Gastrocnemius medialis (tissue), 4 donors: Measurements from ENCODE around the gene TH.

Experiments
- POLR2A ChIP-seq, 2 donors: fragments of 450-650 bp; IDR thresholded peaks; one replicate each; pipeline ENCODE4 v1.6.1; 2017; ENCODE audit warnings: antibody characterized with exemption in 2 of 2, mild to moderate bottlenecking in 2 of 2, moderate library complexity in 2 of 2
- TF ChIP-seq, protein P1 (sequence below), 5 experiments: fragments of 450-650 bp in 3 of 5; fragments of 200-600 bp in 2 of 5; sonication (generic) in 2 of 5; IDR thresholded peaks in 4 of 5; conservative IDR thresholded peaks in 1 of 5; 1 replicate in 4 of 5; 2 replicates in 1 of 5; pipeline ENCODE4 v1.5.1; 2016 to 2019; ENCODE audit warnings: antibody characterized with exemption in 5 of 5, mild to moderate bottlenecking in 3 of 5, moderate library complexity in 3 of 5

DNA sequence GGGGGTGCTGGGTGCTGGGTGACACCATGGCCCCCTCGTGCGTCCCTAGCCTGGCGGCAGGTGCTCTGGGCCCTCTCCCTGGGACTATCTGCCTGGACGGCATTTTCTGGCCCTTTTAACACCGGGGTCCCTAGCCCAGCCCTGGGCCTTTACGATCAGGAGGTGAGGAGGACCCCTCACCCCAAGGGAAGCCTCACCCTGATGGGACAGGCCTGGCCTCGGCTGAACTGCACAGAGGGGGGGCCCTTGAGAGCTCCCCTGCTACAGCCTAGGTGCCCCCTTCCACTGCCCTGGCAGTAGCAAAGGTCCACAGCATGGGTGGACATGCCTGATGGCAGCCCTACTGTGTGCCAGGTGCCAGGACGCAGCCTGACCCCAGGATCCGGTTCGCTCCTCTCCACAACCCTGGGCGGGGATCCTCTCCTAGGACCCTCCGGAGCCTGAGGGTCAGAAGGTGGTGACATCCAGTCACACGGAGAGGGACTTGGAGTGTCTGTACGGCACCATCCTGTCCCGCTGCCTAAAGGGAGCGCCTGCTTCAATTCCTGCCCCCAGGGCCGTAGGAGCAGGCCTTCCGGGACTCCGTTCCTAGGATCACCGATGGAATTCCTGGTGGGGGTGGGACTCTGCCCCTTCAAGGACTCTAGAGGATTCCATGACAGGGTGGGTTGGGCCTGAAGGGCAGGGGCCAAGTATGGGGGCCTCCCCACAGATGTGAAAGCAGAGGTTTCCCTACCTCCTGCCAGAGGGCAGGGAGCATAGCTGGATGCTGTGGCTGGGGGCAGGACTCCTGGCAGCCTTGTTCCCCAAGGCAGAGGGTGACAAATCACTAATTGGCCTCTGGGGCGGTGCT, 33.0 kb upstream of the TH start:
- TF ChIP-seq, protein P1, sequence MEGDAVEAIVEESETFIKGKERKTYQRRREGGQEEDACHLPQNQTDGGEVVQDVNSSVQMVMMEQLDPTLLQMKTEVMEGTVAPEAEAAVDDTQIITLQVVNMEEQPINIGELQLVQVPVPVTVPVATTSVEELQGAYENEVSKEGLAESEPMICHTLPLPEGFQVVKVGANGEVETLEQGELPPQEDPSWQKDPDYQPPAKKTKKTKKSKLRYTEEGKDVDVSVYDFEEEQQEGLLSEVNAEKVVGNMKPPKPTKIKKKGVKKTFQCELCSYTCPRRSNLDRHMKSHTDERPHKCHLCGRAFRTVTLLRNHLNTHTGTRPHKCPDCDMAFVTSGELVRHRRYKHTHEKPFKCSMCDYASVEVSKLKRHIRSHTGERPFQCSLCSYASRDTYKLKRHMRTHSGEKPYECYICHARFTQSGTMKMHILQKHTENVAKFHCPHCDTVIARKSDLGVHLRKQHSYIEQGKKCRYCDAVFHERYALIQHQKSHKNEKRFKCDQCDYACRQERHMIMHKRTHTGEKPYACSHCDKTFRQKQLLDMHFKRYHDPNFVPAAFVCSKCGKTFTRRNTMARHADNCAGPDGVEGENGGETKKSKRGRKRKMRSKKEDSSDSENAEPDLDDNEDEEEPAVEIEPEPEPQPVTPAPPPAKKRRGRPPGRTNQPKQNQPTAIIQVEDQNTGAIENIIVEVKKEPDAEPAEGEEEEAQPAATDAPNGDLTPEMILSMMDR (IDR thresholded peaks at IDR 0.05 in 4 of 5, conservative IDR thresholded peaks at IDR 0.05 in 1 of 5) = no peak
- no peak for TF ChIP-seq POLR2A (IDR thresholded peaks at IDR 0.05)
